MM.1S (cell line): ENCODE data around the gene CCDC117.
A peak's percentile ranks its signal among the peaks of the same experiment; 100 is the strongest.
"Not testable (repeated sequence)": the region's sequence is repeated elsewhere in the genome, so short reads cannot be mapped to it uniquely, and the experiment has no call there.

Experiments used
- DNase-seq: peaks from one replicate; pipeline ENCODE4 v3.0.0-alpha.2; 2015
- H2AFZ ChIP-seq: fragments of 300-600 bp; sonication (generic); 2 replicates; pipeline ENCODE4 v1.6.0; 2016; ENCODE audit warnings: antibody characterized with exemption, low read length
- H3F3A ChIP-seq: fragments of 300-600 bp; sonication (generic); 2 replicates; pipeline ENCODE4 v1.6.1; 2016; ENCODE audit warnings: mild to moderate bottlenecking, antibody characterized with exemption, low read length, moderate library complexity, mixed read lengths; ENCODE audit not compliant: insufficient read depth
- H3K27ac ChIP-seq: fragments of 300-600 bp; sonication (generic); 2 replicates; pipeline ENCODE4 v1.5.1; 2016; ENCODE audit warnings: mild to moderate bottlenecking, low read length
- H3K27me3 ChIP-seq: fragments of 300-600 bp; sonication (generic); replicated peaks from 2 replicates; pipeline ENCODE4 v1.6.0; 2016; ENCODE audit warnings: low read length; ENCODE audit not compliant: insufficient read depth
- H3K36me3 ChIP-seq: fragments of 300-600 bp; sonication (generic); replicated peaks from 2 replicates; pipeline ENCODE4 v1.6.1; 2016; ENCODE audit warnings: mild to moderate bottlenecking, low read length, mixed read lengths; ENCODE audit not compliant: insufficient read depth
- H3K4me1 ChIP-seq: fragments of 300-600 bp; sonication (generic); 2 replicates; pipeline ENCODE4 v1.6.1; 2016; ENCODE audit warnings: low read length, mixed read lengths
- H3K4me2 ChIP-seq: fragments of 300-600 bp; sonication (generic); 2 replicates; pipeline ENCODE4 v1.6.0; 2016; ENCODE audit warnings: low read depth, low read length
- H3K4me3 ChIP-seq: fragments of 300-600 bp; sonication (generic); 2 replicates; pipeline ENCODE4 v1.5.1; 2016; ENCODE audit warnings: low read length, mixed read lengths
- H3K79me2 ChIP-seq: fragments of 300-600 bp; sonication (generic); 2 replicates; pipeline ENCODE4 v1.6.1; 2016; ENCODE audit warnings: mixed run types, low read length, mixed read lengths
- H3K9ac ChIP-seq: fragments of 300-600 bp; sonication (generic); 2 replicates; pipeline ENCODE4 v1.6.1; 2016; ENCODE audit warnings: low read length, mixed read lengths
- H3K9me2 ChIP-seq: fragments of 300-600 bp; sonication (generic); replicated peaks from 2 replicates; pipeline ENCODE4 v1.6.1; 2016; ENCODE audit warnings: mild to moderate bottlenecking, low read length, mixed read lengths; ENCODE audit not compliant: insufficient read depth
- H3K9me3 ChIP-seq: fragments of 300-600 bp; sonication (generic); replicated peaks from 2 replicates; pipeline ENCODE4 v1.6.1; 2016; ENCODE audit warnings: mild to moderate bottlenecking, low read length, mixed read lengths; ENCODE audit not compliant: insufficient read depth
- H4K20me1 ChIP-seq: fragments of 300-600 bp; sonication (generic); 2 replicates; pipeline ENCODE4 v1.6.1; 2016; ENCODE audit warnings: mild to moderate bottlenecking, low read length, moderate library complexity, mixed read lengths; ENCODE audit not compliant: insufficient read depth
- EZH2 ChIP-seq: fragments of 300-600 bp; sonication (generic); optimal IDR thresholded peaks from 2 replicates; pipeline ENCODE3; 2017; ENCODE audit warnings: low read depth, mild to moderate bottlenecking, antibody characterized with exemption, low read length, mixed read lengths
- EZH2phosphoT487 ChIP-seq: fragments of 300-600 bp; sonication (generic); IDR thresholded peaks from 2 replicates; pipeline ENCODE4 v1.6.1; 2018; ENCODE audit warnings: antibody characterized with exemption, low read length
- TF ChIP-seq, protein P1 (sequence below): fragments of 300-600 bp; sonication (generic); IDR thresholded peaks from 2 replicates; pipeline ENCODE4 v1.5.1; 2016; ENCODE audit warnings: antibody characterized with exemption, low read length, mixed read lengths

CCDC117 gene

DNA sequence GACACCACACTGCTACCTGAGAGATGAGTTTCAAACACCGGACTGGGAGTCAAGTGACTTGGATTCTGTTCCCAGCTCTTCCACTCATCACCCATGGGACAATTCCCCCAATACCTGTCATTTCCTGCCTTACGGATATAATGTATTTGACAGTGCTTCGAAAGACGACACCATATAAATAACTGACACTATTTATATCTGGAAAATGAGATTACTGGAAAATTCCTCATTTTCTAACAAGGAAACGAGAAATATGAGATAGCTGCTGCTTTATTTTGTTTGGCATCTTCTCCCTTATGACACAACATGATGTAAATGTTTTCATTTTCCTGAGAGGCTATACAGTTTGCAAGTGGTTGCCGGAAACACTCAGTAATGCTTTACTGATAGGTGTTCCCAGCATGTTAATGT lies 22.0 kb upstream of the CCDC117 start:
- no peak overlapping the region for H3K4me3 ChIP-seq
- H3K79me2 ChIP-seq, result no peaks in the 10 kb centered on the region
- H2AFZ ChIP-seq, result no peak overlapping the region
- H4K20me1 ChIP-seq, result no peaks in the 10 kb centered on the region
- H3K9me2 ChIP-seq, result no peaks in the 10 kb centered on the region
- H3K9me3 ChIP-seq, result no peaks in the 10 kb centered on the region
- no peak overlapping the region for H3K27ac ChIP-seq
- no peak overlapping the region for H3K4me2 ChIP-seq
- H3K9ac ChIP-seq, result no peak overlapping the region
- no peaks in the 10 kb centered on the region; the same call in 1 of the 2 replicates for H3K36me3 ChIP-seq
- DNase-seq, result no peak
- H3F3A ChIP-seq, result peaks cover 10% of the 10 kb centered on the region
- H3K4me1 ChIP-seq, result peaks cover 9% of the 10 kb centered on the region
- TF ChIP-seq EZH2, result no peak
- no peak for TF ChIP-seq EZH2phosphoT487
- TF ChIP-seq, protein P1, sequence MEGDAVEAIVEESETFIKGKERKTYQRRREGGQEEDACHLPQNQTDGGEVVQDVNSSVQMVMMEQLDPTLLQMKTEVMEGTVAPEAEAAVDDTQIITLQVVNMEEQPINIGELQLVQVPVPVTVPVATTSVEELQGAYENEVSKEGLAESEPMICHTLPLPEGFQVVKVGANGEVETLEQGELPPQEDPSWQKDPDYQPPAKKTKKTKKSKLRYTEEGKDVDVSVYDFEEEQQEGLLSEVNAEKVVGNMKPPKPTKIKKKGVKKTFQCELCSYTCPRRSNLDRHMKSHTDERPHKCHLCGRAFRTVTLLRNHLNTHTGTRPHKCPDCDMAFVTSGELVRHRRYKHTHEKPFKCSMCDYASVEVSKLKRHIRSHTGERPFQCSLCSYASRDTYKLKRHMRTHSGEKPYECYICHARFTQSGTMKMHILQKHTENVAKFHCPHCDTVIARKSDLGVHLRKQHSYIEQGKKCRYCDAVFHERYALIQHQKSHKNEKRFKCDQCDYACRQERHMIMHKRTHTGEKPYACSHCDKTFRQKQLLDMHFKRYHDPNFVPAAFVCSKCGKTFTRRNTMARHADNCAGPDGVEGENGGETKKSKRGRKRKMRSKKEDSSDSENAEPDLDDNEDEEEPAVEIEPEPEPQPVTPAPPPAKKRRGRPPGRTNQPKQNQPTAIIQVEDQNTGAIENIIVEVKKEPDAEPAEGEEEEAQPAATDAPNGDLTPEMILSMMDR, result no peak
- no peaks in the 10 kb centered on the region for H3K27me3 ChIP-seq

DNA sequence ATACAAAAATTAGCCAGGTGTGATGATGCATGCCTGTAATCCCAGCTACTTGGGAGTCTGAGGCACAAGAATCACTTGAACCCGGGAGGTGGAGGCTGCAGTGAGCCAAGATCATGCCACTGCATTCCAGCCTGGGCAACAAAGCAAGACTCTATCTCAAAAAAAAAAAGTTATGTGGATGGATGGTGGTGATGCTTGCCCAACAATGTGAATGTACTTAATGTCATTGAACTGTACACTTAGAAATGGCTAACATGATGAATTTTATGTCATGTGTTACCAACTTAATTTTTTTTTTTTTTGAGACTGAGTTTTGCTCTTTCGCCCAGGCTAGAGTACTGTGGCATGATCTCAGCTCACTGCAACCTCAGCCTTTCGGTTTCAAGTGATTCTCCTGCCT lies 18.0 kb upstream of the CCDC117 start:
- not testable (repeated sequence) for H3K36me3 ChIP-seq, H3K9ac ChIP-seq, H2AFZ ChIP-seq, H3K79me2 ChIP-seq, H3F3A ChIP-seq, H3K4me2 ChIP-seq, H4K20me1 ChIP-seq, H3K9me2 ChIP-seq, DNase-seq, H3K27ac ChIP-seq, H3K27me3 ChIP-seq, H3K4me1 ChIP-seq, H3K9me3 ChIP-seq, H3K4me3 ChIP-seq

DNA sequence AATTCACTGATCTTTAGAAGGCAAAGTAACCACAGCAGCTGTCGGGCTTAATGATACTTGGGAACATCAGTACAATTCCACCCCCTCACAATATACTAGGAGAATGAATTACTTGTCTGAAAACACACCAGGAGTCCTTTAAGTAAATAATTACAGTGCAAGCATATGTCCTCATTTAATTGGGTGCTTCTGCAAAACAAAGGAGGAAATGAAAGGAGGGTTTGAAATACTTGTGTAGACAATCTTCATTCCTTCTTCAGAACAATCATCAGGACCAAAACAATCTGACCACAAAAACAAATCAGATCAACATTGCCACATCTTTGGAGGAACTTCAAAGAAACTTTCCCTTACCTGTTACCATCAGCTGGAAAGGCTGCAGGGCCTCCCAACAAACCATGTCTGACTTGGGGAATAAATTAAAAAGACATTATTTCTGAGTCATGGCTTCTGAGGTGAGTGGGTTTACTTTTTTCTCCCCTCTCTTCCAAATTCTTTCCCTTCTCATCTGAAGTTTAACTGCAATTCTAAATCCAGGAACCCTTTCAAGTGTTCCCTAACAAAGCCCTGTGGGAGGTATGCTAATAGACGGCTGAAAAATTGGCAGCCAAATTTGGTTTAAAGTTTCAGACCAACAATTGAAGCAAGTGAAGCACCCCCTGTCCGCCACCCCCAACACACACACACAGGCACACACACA lies 12.5 kb upstream of the CCDC117 start:
- H3K4me3 ChIP-seq, result peak overlapping the region; percentile 53
- H3K4me2 ChIP-seq, result peak overlapping the region; percentile 97

DNA sequence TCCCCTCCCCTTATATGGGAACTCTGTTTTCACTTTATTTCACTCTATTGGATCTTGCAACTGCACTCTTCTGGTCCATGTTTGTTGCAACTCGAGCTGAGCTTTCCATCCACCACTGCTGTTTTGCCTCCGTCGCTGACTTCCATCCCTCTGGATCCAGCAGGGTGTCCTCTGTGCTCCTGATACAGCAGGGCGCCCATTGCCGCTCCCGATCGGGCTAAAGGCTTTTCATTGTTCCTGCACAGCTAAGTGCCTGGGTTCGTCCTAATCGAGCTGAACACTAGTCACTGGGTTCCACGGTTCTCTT lies 11.1 kb upstream of the CCDC117 start:
- no peaks in the 10 kb centered on the region for H3K9me2 ChIP-seq
- no peaks in the 10 kb centered on the region for H3K27me3 ChIP-seq
- H3K79me2 ChIP-seq, result no peaks in the 10 kb centered on the region
- H4K20me1 ChIP-seq, result no peaks in the 10 kb centered on the region
- no peak overlapping the region for H3K4me2 ChIP-seq
- H3K9ac ChIP-seq, result no peak overlapping the region
- no peaks in the 10 kb centered on the region for H3K36me3 ChIP-seq
- H2AFZ ChIP-seq, result no peak overlapping the region
- H3F3A ChIP-seq, result peaks cover 13% of the 10 kb centered on the region
- DNase-seq, result no peak
- no peaks in the 10 kb centered on the region for H3K9me3 ChIP-seq
- no peak for TF ChIP-seq EZH2phosphoT487
- TF ChIP-seq, protein P1, result no peak
- TF ChIP-seq EZH2, result no peak
- H3K4me3 ChIP-seq, result no peak overlapping the region
- peaks cover 10% of the 10 kb centered on the region; the same call in 1 of the 2 replicates for H3K4me1 ChIP-seq
- H3K27ac ChIP-seq, result no peak overlapping the region

More for the DNA sequence above, 12.5 kb upstream of the CCDC117 start:
- Histone ChIP-seq H3K79me2 (no peaks in the 10 kb centered on the region), H4K20me1 (no peaks in the 10 kb centered on the region), H3K9me2 (no peaks in the 10 kb centered on the region), H3K36me3 (no peaks in the 10 kb centered on the region), H3K9me3 (no peaks in the 10 kb centered on the region), H3F3A (peaks cover 13% of the 10 kb centered on the region), H3K9ac (peak overlapping the region; percentile 71; the same call in 1 of the 2 replicates), H3K4me1 (peaks cover 10% of the 10 kb centered on the region; the same call in 1 of the 2 replicates), H2AFZ (peak overlapping the region; percentile 78), H3K27ac (peak overlapping the region; percentile 83), H3K27me3 (no peaks in the 10 kb centered on the region)
- TF ChIP-seq EZH2, result no peak
- TF ChIP-seq, protein P1, result no peak
- TF ChIP-seq EZH2phosphoT487, result no peak
- peak; percentile 13 for DNase-seq

DNA sequence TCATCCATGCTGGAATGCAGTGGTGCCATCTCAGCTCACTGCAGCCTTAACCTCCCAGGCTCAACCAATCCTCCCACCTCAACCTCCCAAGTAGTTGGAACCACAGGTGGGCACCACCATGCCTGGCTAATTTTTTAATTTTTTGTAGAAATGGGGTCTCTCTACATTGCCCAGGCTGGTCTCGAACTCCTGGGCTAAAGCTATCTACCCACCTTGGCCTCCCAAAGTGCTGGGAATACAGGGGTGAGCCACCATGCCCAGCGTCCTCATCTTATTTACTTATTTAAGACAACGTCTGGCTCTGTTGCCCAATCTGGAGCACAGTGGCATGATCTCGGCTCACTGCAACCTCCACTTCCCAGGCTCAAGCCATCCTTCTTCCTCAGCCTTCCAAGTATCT lies 10.5 kb upstream of the CCDC117 start:
- H3K27me3 ChIP-seq, H3K36me3 ChIP-seq, H3K9me2 ChIP-seq, H3K27ac ChIP-seq, H3K4me2 ChIP-seq, H2AFZ ChIP-seq, H4K20me1 ChIP-seq, DNase-seq, H3K9ac ChIP-seq, H3K4me3 ChIP-seq, H3K79me2 ChIP-seq, H3K9me3 ChIP-seq: not testable (repeated sequence)
- peaks cover 13% of the 10 kb centered on the region for H3F3A ChIP-seq
- H3K4me1 ChIP-seq, result peaks cover 10% of the 10 kb centered on the region; the same call in 1 of the 2 replicates
